A673 (cell line): ENCODE data around the gene AKAP6.

Experiments used
- CTCF ChIP-seq: fragments of 300-800, 200-600 bp; sonication (generic); conservative IDR thresholded peaks from 2 replicates; pipeline ENCODE4 v1.5.1; 2017; ENCODE audit warnings: low read depth, mild to moderate bottlenecking, antibody characterized with exemption, low read length, moderate library complexity, mixed read lengths
- EZH2 ChIP-seq: fragments of 200-600 bp; sonication (generic); IDR thresholded peaks from 2 replicates; pipeline ENCODE4 v1.6.1; 2017; ENCODE audit warnings: borderline replicate concordance, low read depth, mild to moderate bottlenecking, mixed read lengths, antibody characterized with exemption, low read length; ENCODE audit not compliant: poor library complexity, severe bottlenecking

DNA sequence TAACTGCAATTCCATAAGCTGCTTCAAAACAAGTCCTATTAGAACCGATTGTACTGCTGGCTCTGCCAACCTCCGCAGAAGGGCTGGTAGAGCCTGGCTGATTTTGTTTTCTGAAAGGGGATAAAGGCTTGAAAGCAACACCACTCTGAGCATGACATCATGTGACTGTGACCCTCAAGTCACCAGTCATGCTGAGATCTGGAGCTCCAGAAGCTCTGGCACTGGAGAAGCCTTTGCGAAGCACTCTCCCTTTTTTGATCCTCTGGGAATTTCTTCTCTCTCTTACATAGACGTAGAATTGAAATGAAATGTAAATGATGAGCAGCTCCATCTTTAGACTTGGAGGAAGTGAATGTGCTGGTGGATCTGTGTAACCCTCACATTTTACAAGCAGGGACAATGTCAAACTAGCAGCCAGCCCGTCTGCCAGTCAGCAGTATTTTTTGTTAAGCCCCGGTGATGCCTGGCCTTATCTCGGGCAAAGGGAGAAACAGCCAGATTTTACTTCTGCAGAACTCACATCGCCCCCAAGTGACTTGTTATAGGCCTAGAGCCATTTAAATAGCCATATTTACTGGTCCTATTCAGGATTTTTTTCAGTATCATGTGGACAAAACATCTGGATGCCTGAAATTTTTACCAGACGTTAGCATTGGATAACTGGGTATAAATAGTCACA is 497.4 kb downstream of the AKAP6 start:
- TF ChIP-seq CTCF (peak; percentile 53), EZH2 (no peak)
